OCI-LY7 (cell line): ENCODE results near the gene GPR139.

ENCODE experiments used
- EZH2phosphoT487 ChIP-seq: fragments of 200-600 bp; sonication (generic); IDR thresholded peaks from 2 replicates; pipeline ENCODE4 v1.6.1; 2018; ENCODE audit warnings: low read depth, borderline replicate concordance, mild to moderate bottlenecking, mixed run types, antibody characterized with exemption, low read length, moderate library complexity, mixed read lengths
- TF ChIP-seq, protein P1 (sequence below): fragments of 200-600 bp; sonication (generic); conservative IDR thresholded peaks from 2 replicates; pipeline ENCODE4 v1.5.1; 2014; ENCODE audit warnings: mild to moderate bottlenecking, antibody characterized with exemption, low read length, moderate library complexity, mixed read lengths

DNA sequence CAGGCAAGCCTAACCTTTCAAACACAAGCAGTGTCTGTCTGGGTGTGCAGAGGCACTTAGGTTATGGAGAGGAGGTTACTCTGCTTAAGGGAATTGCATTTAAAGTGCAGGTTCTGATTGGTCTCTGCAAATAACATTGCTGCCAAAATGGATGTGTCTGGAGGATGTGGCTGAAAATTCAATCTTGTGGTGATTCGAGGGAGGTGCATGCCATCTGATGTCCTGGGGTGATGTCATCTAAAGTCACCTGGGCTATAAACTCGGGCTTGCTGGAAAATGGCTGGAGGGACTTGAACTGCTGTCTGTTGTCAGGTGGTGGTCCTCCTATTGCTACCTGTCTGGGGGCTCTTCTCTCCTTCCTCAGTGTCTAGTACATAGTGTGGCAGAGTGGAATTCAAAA lies 28.3 kb upstream of the GPR139 start:
- TF ChIP-seq, protein P1, sequence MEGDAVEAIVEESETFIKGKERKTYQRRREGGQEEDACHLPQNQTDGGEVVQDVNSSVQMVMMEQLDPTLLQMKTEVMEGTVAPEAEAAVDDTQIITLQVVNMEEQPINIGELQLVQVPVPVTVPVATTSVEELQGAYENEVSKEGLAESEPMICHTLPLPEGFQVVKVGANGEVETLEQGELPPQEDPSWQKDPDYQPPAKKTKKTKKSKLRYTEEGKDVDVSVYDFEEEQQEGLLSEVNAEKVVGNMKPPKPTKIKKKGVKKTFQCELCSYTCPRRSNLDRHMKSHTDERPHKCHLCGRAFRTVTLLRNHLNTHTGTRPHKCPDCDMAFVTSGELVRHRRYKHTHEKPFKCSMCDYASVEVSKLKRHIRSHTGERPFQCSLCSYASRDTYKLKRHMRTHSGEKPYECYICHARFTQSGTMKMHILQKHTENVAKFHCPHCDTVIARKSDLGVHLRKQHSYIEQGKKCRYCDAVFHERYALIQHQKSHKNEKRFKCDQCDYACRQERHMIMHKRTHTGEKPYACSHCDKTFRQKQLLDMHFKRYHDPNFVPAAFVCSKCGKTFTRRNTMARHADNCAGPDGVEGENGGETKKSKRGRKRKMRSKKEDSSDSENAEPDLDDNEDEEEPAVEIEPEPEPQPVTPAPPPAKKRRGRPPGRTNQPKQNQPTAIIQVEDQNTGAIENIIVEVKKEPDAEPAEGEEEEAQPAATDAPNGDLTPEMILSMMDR = no peak
- no peak for TF ChIP-seq EZH2phosphoT487
